ENCODE results near the gene LYZL1.
"Not testable (repeated sequence)": the region's sequence is repeated elsewhere in the genome, so short reads cannot be mapped to it uniquely, and the experiment has no call there.

The LYZL1 gene

GRCh38 chr10:29288906-29289305 lies at the start of gene LYZL1:
Gene LYZL1 (plus strand): TSS chr10:29289070. CDS start chr10:29291868, 2,798 bp downstream.
- H3K36me3 Mint-ChIP-seq (ENCODE audit: low read depth); H3K4me3 Mint-ChIP-seq; H3K4me1 Mint-ChIP-seq (ENCODE audit: low read depth); H3K27ac Mint-ChIP-seq; H3K9me3 Mint-ChIP-seq; H3K27me3 Mint-ChIP-seq (ENCODE audit: low read depth): not testable (repeated sequence)

- H3K27ac Mint-ChIP-seq = no peak overlapping the region
- no peaks in the 10 kb centered on the region for H3K9me3 Mint-ChIP-seq
- H3K4me1 Mint-ChIP-seq (ENCODE audit: low read depth) = no peaks in the 10 kb centered on the region
- H3K36me3 Mint-ChIP-seq (ENCODE audit: low read depth) = no peaks in the 10 kb centered on the region
- no peaks in the 10 kb centered on the region for H3K27me3 Mint-ChIP-seq (ENCODE audit: low read depth)
- no peak overlapping the region for H3K4me3 Mint-ChIP-seq
These were observed 49.0 kb upstream of the LYZL1 start for GRCh38 chr10:29239569-29240472.

- Mint-ChIP-seq H3K4me1 (ENCODE audit: low read depth) (no peaks in the 10 kb centered on the region), H3K27me3 (ENCODE audit: low read depth) (no peaks in the 10 kb centered on the region), H3K27ac (no peak overlapping the region), H3K36me3 (ENCODE audit: low read depth) (no peaks in the 10 kb centered on the region), H3K4me3 (no peak overlapping the region), H3K9me3 (no peaks in the 10 kb centered on the region)
These were observed 47.7 kb upstream of the LYZL1 start for GRCh38 chr10:29240986-29241660.

- Mint-ChIP-seq H3K4me3 (no peak overlapping the region), H3K4me1 (ENCODE audit: low read depth) (no peaks in the 10 kb centered on the region), H3K36me3 (ENCODE audit: low read depth) (no peaks in the 10 kb centered on the region), H3K27me3 (ENCODE audit: low read depth) (no peaks in the 10 kb centered on the region), H3K9me3 (no peaks in the 10 kb centered on the region), H3K27ac (no peak overlapping the region)
These were observed 46.9 kb upstream of the LYZL1 start for GRCh38 chr10:29241925-29242324.

GRCh38 chr10:29243066-29243465 lies 45.8 kb upstream of the LYZL1 start:
- Mint-ChIP-seq H3K36me3 (ENCODE audit: low read depth) (no peaks in the 10 kb centered on the region), H3K27me3 (ENCODE audit: low read depth) (no peaks in the 10 kb centered on the region), H3K4me1 (ENCODE audit: low read depth) (no peaks in the 10 kb centered on the region), H3K4me3 (no peak overlapping the region), H3K9me3 (no peaks in the 10 kb centered on the region), H3K27ac (no peak overlapping the region)

GRCh38 chr10:29243750-29244149 lies 45.1 kb upstream of the LYZL1 start:
- Mint-ChIP-seq H3K4me3 (no peak overlapping the region), H3K36me3 (ENCODE audit: low read depth) (no peaks in the 10 kb centered on the region), H3K9me3 (no peaks in the 10 kb centered on the region), H3K4me1 (ENCODE audit: low read depth) (no peaks in the 10 kb centered on the region), H3K27me3 (ENCODE audit: low read depth) (no peaks in the 10 kb centered on the region), H3K27ac (no peak overlapping the region)

GRCh38 chr10:29244978-29245377 lies 43.9 kb upstream of the LYZL1 start:
- no peak overlapping the region for H3K4me3 Mint-ChIP-seq
- no peaks in the 10 kb centered on the region for H3K9me3 Mint-ChIP-seq
- no peaks in the 10 kb centered on the region for H3K4me1 Mint-ChIP-seq (ENCODE audit: low read depth)
- H3K27me3 Mint-ChIP-seq (ENCODE audit: low read depth) = no peaks in the 10 kb centered on the region
- no peaks in the 10 kb centered on the region for H3K36me3 Mint-ChIP-seq (ENCODE audit: low read depth)
- H3K27ac Mint-ChIP-seq = no peak overlapping the region

- no peak overlapping the region for H3K4me3 Mint-ChIP-seq
These were observed 43.4 kb upstream of the LYZL1 start for GRCh38 chr10:29245476-29245875.

GRCh38 chr10:29246449-29246848 lies 42.4 kb upstream of the LYZL1 start:
- Mint-ChIP-seq H3K27ac (no peak overlapping the region), H3K4me1 (ENCODE audit: low read depth) (no peaks in the 10 kb centered on the region), H3K4me3 (no peak overlapping the region), H3K27me3 (ENCODE audit: low read depth) (no peaks in the 10 kb centered on the region), H3K9me3 (no peaks in the 10 kb centered on the region), H3K36me3 (ENCODE audit: low read depth) (no peaks in the 10 kb centered on the region)

More at GRCh38 chr10:29245476-29245875, 43.4 kb upstream of the LYZL1 start:
- Mint-ChIP-seq H3K4me1 (ENCODE audit: low read depth) (no peaks in the 10 kb centered on the region), H3K36me3 (ENCODE audit: low read depth) (no peaks in the 10 kb centered on the region), H3K27ac (no peak overlapping the region), H3K27me3 (ENCODE audit: low read depth) (no peaks in the 10 kb centered on the region), H3K9me3 (no peaks in the 10 kb centered on the region)

- Mint-ChIP-seq H3K4me3 (no peak overlapping the region), H3K9me3 (no peaks in the 10 kb centered on the region), H3K4me1 (ENCODE audit: low read depth) (no peaks in the 10 kb centered on the region), H3K36me3 (ENCODE audit: low read depth) (no peaks in the 10 kb centered on the region), H3K27ac (no peak overlapping the region), H3K27me3 (ENCODE audit: low read depth) (no peaks in the 10 kb centered on the region)
These were observed 40.7 kb upstream of the LYZL1 start for GRCh38 chr10:29248158-29248557.

- Mint-ChIP-seq H3K27me3 (ENCODE audit: low read depth) (no peaks in the 10 kb centered on the region), H3K4me1 (ENCODE audit: low read depth) (no peaks in the 10 kb centered on the region), H3K36me3 (ENCODE audit: low read depth) (no peaks in the 10 kb centered on the region), H3K4me3 (no peak overlapping the region), H3K27ac (no peak overlapping the region), H3K9me3 (no peaks in the 10 kb centered on the region)
These were observed 39.9 kb upstream of the LYZL1 start for GRCh38 chr10:29249018-29249417.

- Mint-ChIP-seq H3K9me3 (no peaks in the 10 kb centered on the region), H3K27ac (no peak overlapping the region), H3K4me1 (ENCODE audit: low read depth) (no peaks in the 10 kb centered on the region), H3K4me3 (no peak overlapping the region), H3K27me3 (ENCODE audit: low read depth) (no peaks in the 10 kb centered on the region), H3K36me3 (ENCODE audit: low read depth) (no peaks in the 10 kb centered on the region)
These were observed 38.8 kb upstream of the LYZL1 start for GRCh38 chr10:29250066-29250465.

- Mint-ChIP-seq H3K27ac (no peak overlapping the region), H3K36me3 (ENCODE audit: low read depth) (no peaks in the 10 kb centered on the region), H3K9me3 (no peaks in the 10 kb centered on the region), H3K4me3 (no peak overlapping the region), H3K4me1 (ENCODE audit: low read depth) (no peaks in the 10 kb centered on the region), H3K27me3 (ENCODE audit: low read depth) (peaks cover 3% of the 10 kb centered on the region)
These were observed 35.8 kb upstream of the LYZL1 start for GRCh38 chr10:29252811-29253689.

- Mint-ChIP-seq H3K9me3 (no peaks in the 10 kb centered on the region), H3K27ac (no peak overlapping the region), H3K36me3 (ENCODE audit: low read depth) (no peaks in the 10 kb centered on the region), H3K4me3 (no peak overlapping the region), H3K4me1 (ENCODE audit: low read depth) (no peaks in the 10 kb centered on the region), H3K27me3 (ENCODE audit: low read depth) (peaks cover 3% of the 10 kb centered on the region)
These were observed 35.2 kb upstream of the LYZL1 start for GRCh38 chr10:29253690-29254029.

Measured in T-helper 1 cell treated with Interleukin-12 subunit alpha and Interleukin-12 subunit beta and Interleukin-4 antibody, amounts not matched to agents 30 μg/mL and 1 μg/mL, for 36 hours (primary cell).